ENCODE data around the gene PLOD2. TPM values are rescaled to one million over a fixed set of nuclear protein-coding genes. Genes with fewer than 3 reads are reported as not detected.

PLOD2 gene
- total and polyA plus RNA-seq, 2 of the 8 experiments (the other 6 are each of a cell fraction or from before 2014, with no cell fraction given), result 4.0 to 28.7 TPM

GRCh38 chr3:146117406-146118285 is 43.3 kb downstream of the PLOD2 start (continued):
- TF ChIP-seq CHD7 (IDR thresholded peaks at IDR 0.05; ENCODE audit: insufficient replicate concordance, low read length), result no peak
- TF ChIP-seq RBBP5 (IDR thresholded peaks at IDR 0.05; ENCODE audit: borderline replicate concordance, low read depth, low read length), result no peak
- no peak for TF ChIP-seq JUND (IDR thresholded peaks at IDR 0.05; ENCODE audit: low read length)
- no peak for TF ChIP-seq KDM5A (IDR thresholded peaks at IDR 0.05; ENCODE audit: low read length)
- no peak for TF ChIP-seq TAF7 (optimal IDR thresholded peaks at IDR 0.05; ENCODE audit: borderline replicate concordance, low read depth, low read length)
- TF ChIP-seq CEBPB (IDR thresholded peaks at IDR 0.05; ENCODE audit: low read depth, low read length), result no peak
- no peak for TF ChIP-seq ASH2L (IDR thresholded peaks at IDR 0.05; ENCODE audit: low read length)
- no peak for TF ChIP-seq HDAC6 (IDR thresholded peaks at IDR 0.05; ENCODE audit: low read depth, low read length)
- no peak for TF ChIP-seq SIRT6 (IDR thresholded peaks at IDR 0.05; ENCODE audit: low read length)

Data from H1 (cell line).